ENCODE results near the gene RNF180. TPM values are rescaled to one million over a fixed set of nuclear protein-coding genes. Genes with fewer than 3 reads are reported as not detected.

The RNF180 gene
- total and polyA plus RNA-seq, 2 of the 8 experiments (the other 6 are each of a cell fraction or from before 2014, with no cell fraction given): 0.39 to 2.3 TPM

DNA sequence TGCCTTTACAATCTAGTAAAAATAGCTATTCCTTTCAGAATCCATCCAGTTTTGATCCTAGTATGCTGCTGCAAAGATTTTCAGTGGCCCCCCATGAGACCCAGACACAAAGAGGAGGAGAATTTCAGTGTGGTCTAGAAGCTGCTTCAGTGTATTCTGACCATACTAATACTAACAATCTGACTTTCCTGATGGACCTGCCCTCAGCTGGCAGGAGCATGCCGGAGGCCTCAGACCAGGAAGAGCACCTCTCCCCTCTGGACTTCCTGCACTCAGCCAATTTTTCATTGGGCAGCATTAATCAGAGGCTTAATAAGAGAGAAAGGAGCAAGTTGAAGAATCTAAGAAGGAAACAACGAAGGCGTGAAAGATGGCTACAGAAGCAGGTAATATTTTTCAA, 48.5 kb downstream of the RNF180 start:
- no peak for FAIRE-seq
- 91% methylated on average over 3 of the region's 3 CpGs; no CpG with 5 or more reads in 1 of the 2 experiments for whole genome bisulfite sequencing, 2 experiments (ENCODE audit: extremely low coverage in 1 of 2, insufficient coverage in 1 of 2, insufficient read length in 1 of 2, insufficient replicate concordance in 2 of 2, low coverage in 1 of 2, low lambda C conversion rate in 2 of 2, missing lambda C conversion rate in 1 of 2)

More for the DNA sequence above, 48.5 kb downstream of the RNF180 start:
- no peaks in the 10 kb centered on the region for H3K27me3 ChIP-seq (replicated peaks in 1 of 4; ENCODE audit: control insufficient read depth in 3 of 4, extremely low read depth in 1 of 4, insufficient read depth in 3 of 4, low read length in 3 of 4)
- ChIA-PET CTCF (ENCODE audit: partially characterized antibody) (interaction anchor here (0.7 to 8.8 kb wide), 7 partner anchors 9 to 289 kb away, joined by 3 to 61 read pairs (median 4); no protein-coding TSS in a partner anchor), POLR2A (ENCODE audit: partially characterized antibody) (no interaction called here)
- H3K4ac ChIP-seq (replicated peaks; ENCODE audit: insufficient read length, low read depth, low read length): no peak overlapping the region
- H3K79me2 ChIP-seq (ENCODE audit: control insufficient read depth in 1 of 2, insufficient read depth in 2 of 2, low read length in 2 of 2): no peaks in the 10 kb centered on the region
- no peak overlapping the region for H2BK5ac ChIP-seq (ENCODE audit: low read depth, low read length)
- H2AFZ ChIP-seq (ENCODE audit: low read length): no peak overlapping the region
- no peak overlapping the region for H4K8ac ChIP-seq (ENCODE audit: extremely low read depth, insufficient read depth, low read length)
- H3K23me2 ChIP-seq (ENCODE audit: low read depth, low read length): no peaks in the 10 kb centered on the region; the same call in 1 of the 2 replicates
- no peak overlapping the region for H4K5ac ChIP-seq (ENCODE audit: insufficient read length, low read depth, low read length)
- no peak overlapping the region for H3K23ac ChIP-seq (ENCODE audit: insufficient read length)
- no peaks in the 10 kb centered on the region for H4K20me1 ChIP-seq (replicated peaks in 1 of 2; ENCODE audit: control insufficient read depth in 1 of 2, insufficient read depth in 2 of 2, low read length in 2 of 2)
- no peak overlapping the region for H3K4me3 ChIP-seq (ENCODE audit: extremely low read depth in 1 of 4, insufficient read depth in 2 of 4, low read depth in 3 of 4, low read length in 4 of 4)
- no peak overlapping the region for H2BK12ac ChIP-seq (ENCODE audit: low read depth, low read length)
- no peak overlapping the region for H2BK120ac ChIP-seq (replicated peaks; ENCODE audit: low read depth, low read length)
- H3K36me3 ChIP-seq (ENCODE audit: control insufficient read depth in 2 of 4, insufficient read depth in 4 of 4, low read length in 3 of 4): no peaks in the 10 kb centered on the region
- H2BK15ac ChIP-seq (ENCODE audit: low read length): no peak overlapping the region
- no peaks in the 10 kb centered on the region for H3K9me3 ChIP-seq (ENCODE audit: insufficient read depth in 2 of 2, low read depth in 1 of 2, low read length in 1 of 2)
- H2AK5ac ChIP-seq (ENCODE audit: low read depth, low read length): no peak overlapping the region
- no peak for TF ChIP-seq ATF3 (IDR thresholded peaks at IDR 0.05; ENCODE audit: insufficient read depth, low read depth, low read length)
- no peak for TF ChIP-seq SAP30 (IDR thresholded peaks at IDR 0.05; ENCODE audit: insufficient read depth, insufficient replicate concordance, low read length)
- no peak for TF ChIP-seq SUZ12 (IDR thresholded peaks at IDR 0.05; ENCODE audit: low read length)
- no peak overlapping the region for H3K4me2 ChIP-seq (ENCODE audit: insufficient read depth in 1 of 2, low read depth in 2 of 2, low read length in 2 of 2)
- H3K4me1 ChIP-seq (replicated peaks in 1 of 4; ENCODE audit: control insufficient read depth in 3 of 4, insufficient read depth in 4 of 4, low read length in 3 of 4): no peaks in the 10 kb centered on the region
- H3K27ac ChIP-seq (ENCODE audit: low read depth, low read length): no peak overlapping the region
- H3K56ac ChIP-seq (replicated peaks; ENCODE audit: insufficient read length, low read depth, low read length): no peak overlapping the region
- no peak overlapping the region for H2BK20ac ChIP-seq (ENCODE audit: low read length)
- H3K14ac ChIP-seq (ENCODE audit: insufficient read length): no peak overlapping the region
- no peak overlapping the region for H4K91ac ChIP-seq (replicated peaks; ENCODE audit: insufficient read length, low read length)
- H3K79me1 ChIP-seq (ENCODE audit: low read depth, low read length): no peaks in the 10 kb centered on the region
- no peak for DNase-seq (ENCODE audit: low read depth in 1 of 2, low spot score in 2 of 2)
- H3K9ac ChIP-seq (replicated peaks in 1 of 4; ENCODE audit: extremely low read depth in 1 of 4, low read depth in 3 of 4, low read length in 3 of 4): no peak overlapping the region
- H3K18ac ChIP-seq (ENCODE audit: extremely low read depth, low read length): no peak overlapping the region
